Measurements from ENCODE around the gene ANAPC4.

GRCh38 chr4:25345744-25346143 is 31.3 kb upstream of the ANAPC4 start:
- TF ChIP-seq TAF1 (IDR thresholded peaks at IDR 0.05; ENCODE audit: borderline replicate concordance, low read depth, low read length) (no peak), POLR2A (IDR thresholded peaks at IDR 0.05; ENCODE audit: low read depth, low read length) (no peak), POLR2AphosphoS5 (IDR thresholded peaks at IDR 0.05; ENCODE audit: low read depth, low read length) (no peak)
